HEK293 (cell line): ENCODE results near the gene NOL7.

Experiments used
- TF ChIP-seq, protein P1 (sequence below): fragments of 450-650 bp; formaldehyde crosslinking; IDR thresholded peaks from 2 replicates; pipeline ENCODE4 v1.5.1; 2016; ENCODE audit warnings: missing biosample characterization, missing genetic modification characterization
- TF ChIP-seq, protein P2 (sequence below): fragments of 450-650 bp; formaldehyde crosslinking; IDR thresholded peaks from 2 replicates; pipeline ENCODE4 v1.5.1; 2017; ENCODE audit warnings: missing biosample characterization, mild to moderate bottlenecking, missing genetic modification characterization, moderate library complexity
- TF ChIP-seq, protein P3 (sequence below): fragments of 450-650 bp; formaldehyde crosslinking; IDR thresholded peaks from 2 replicates; pipeline ENCODE4 v1.5.1; 2016; ENCODE audit warnings: missing biosample characterization, missing genetic modification characterization

DNA sequence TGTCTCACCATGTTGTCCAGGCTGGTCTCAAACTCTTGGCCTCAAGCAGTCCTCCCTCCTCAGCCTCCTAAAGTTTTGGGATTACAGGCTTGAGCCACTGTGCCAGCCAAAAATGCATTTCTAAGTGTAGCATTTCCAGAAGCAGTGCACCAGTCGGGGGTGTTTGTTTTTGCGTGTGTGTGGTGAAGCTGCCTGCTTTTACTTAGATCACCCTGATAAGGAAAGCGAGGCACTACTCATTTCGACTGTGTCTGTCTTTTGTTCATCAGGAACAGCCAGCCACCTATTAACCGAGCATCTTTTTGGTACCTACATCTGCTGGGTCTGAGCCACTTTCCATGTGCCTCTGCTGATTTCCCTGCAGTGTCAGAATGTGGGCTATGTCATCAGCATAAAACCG is 22.0 kb upstream of the NOL7 start:
- TF ChIP-seq, protein P1, sequence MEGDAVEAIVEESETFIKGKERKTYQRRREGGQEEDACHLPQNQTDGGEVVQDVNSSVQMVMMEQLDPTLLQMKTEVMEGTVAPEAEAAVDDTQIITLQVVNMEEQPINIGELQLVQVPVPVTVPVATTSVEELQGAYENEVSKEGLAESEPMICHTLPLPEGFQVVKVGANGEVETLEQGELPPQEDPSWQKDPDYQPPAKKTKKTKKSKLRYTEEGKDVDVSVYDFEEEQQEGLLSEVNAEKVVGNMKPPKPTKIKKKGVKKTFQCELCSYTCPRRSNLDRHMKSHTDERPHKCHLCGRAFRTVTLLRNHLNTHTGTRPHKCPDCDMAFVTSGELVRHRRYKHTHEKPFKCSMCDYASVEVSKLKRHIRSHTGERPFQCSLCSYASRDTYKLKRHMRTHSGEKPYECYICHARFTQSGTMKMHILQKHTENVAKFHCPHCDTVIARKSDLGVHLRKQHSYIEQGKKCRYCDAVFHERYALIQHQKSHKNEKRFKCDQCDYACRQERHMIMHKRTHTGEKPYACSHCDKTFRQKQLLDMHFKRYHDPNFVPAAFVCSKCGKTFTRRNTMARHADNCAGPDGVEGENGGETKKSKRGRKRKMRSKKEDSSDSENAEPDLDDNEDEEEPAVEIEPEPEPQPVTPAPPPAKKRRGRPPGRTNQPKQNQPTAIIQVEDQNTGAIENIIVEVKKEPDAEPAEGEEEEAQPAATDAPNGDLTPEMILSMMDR (tag by site-specific recombination): no peak
- TF ChIP-seq, protein P2, sequence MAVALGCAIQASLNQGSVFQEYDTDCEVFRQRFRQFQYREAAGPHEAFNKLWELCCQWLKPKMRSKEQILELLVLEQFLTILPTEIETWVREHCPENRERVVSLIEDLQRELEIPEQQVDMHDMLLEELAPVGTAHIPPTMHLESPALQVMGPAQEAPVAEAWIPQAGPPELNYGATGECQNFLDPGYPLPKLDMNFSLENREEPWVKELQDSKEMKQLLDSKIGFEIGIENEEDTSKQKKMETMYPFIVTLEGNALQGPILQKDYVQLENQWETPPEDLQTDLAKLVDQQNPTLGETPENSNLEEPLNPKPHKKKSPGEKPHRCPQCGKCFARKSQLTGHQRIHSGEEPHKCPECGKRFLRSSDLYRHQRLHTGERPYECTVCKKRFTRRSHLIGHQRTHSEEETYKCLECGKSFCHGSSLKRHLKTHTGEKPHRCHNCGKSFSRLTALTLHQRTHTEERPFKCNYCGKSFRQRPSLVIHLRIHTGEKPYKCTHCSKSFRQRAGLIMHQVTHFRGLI (tag by site-specific recombination): no peak
- TF ChIP-seq, protein P3, sequence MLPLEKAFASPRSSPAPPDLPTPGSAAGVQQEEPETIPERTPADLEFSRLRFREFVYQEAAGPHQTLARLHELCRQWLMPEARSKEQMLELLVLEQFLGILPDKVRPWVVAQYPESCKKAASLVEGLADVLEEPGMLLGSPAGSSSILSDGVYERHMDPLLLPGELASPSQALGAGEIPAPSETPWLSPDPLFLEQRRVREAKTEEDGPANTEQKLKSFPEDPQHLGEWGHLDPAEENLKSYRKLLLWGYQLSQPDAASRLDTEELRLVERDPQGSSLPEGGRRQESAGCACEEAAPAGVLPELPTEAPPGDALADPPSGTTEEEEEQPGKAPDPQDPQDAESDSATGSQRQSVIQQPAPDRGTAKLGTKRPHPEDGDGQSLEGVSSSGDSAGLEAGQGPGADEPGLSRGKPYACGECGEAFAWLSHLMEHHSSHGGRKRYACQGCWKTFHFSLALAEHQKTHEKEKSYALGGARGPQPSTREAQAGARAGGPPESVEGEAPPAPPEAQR (tag by site-specific recombination): no peak
